ENCODE data around the gene DUSP9. TPM values are rescaled to one million over a fixed set of nuclear protein-coding genes. Genes with fewer than 3 reads are reported as not detected.

Gene DUSP9
- total RNA-seq, 2 experiments from 2014 or later, result 0.09 TPM; not detected in 1

GRCh38 chrX:153609917-153610835, 36.8 kb upstream of the DUSP9 start:
- H3K4me1 Mint-ChIP-seq, result peaks cover 2% of the 10 kb centered on the region
- DNase-seq (peak; percentile 73), ATAC-seq (peak; percentile 93)
- CTCF ChIA-PET, result interaction anchor here (0.6 to 1.9 kb wide), 7 partner anchors 10 to 60 kb away, joined by 3 to 20 read pairs (median 4); no protein-coding TSS in a partner anchor
- no peak overlapping the region for H3K27ac Mint-ChIP-seq
- no peaks in the 10 kb centered on the region for H3K36me3 Mint-ChIP-seq
- peaks cover 15% of the 10 kb centered on the region for H3K27me3 Mint-ChIP-seq
- H3K4me3 Mint-ChIP-seq, result peak overlapping the region; percentile 60
- H3K9me3 Mint-ChIP-seq (ENCODE audit: low read depth), result no peaks in the 10 kb centered on the region

DNA sequence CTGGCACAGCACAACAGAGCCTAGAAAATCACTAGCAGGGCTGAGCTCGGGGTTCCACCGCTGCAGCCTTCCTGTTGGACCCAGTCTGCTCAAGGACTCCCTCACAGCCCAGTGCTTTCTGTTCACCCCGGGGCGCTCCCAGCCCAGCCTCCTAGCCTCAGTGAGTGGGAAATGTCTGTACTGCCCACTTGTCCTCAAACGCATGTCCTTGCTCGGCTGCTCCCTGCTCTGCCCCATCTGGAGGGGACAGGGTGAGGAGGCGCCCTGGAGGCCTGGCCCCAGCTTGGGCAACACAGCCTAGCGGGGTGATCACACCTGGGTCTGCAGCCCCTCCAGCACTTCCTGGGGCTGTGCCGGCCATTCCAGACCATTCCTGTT, 36.2 kb upstream of the DUSP9 start:
- H3K27ac Mint-ChIP-seq, result no peak overlapping the region
- no peak overlapping the region for H3K4me3 Mint-ChIP-seq
- CTCF ChIA-PET, result interaction anchor here (1.2 kb wide), 1 partner anchor 55 kb away, joined by 3 read pairs; no protein-coding TSS in a partner anchor
- no peaks in the 10 kb centered on the region for H3K9me3 Mint-ChIP-seq (ENCODE audit: low read depth)
- H3K4me1 Mint-ChIP-seq, result peaks cover 2% of the 10 kb centered on the region
- DNase-seq (no peak), ATAC-seq (no peak)
- no peaks in the 10 kb centered on the region for H3K36me3 Mint-ChIP-seq
- H3K27me3 Mint-ChIP-seq, result peaks cover 19% of the 10 kb centered on the region

DNA sequence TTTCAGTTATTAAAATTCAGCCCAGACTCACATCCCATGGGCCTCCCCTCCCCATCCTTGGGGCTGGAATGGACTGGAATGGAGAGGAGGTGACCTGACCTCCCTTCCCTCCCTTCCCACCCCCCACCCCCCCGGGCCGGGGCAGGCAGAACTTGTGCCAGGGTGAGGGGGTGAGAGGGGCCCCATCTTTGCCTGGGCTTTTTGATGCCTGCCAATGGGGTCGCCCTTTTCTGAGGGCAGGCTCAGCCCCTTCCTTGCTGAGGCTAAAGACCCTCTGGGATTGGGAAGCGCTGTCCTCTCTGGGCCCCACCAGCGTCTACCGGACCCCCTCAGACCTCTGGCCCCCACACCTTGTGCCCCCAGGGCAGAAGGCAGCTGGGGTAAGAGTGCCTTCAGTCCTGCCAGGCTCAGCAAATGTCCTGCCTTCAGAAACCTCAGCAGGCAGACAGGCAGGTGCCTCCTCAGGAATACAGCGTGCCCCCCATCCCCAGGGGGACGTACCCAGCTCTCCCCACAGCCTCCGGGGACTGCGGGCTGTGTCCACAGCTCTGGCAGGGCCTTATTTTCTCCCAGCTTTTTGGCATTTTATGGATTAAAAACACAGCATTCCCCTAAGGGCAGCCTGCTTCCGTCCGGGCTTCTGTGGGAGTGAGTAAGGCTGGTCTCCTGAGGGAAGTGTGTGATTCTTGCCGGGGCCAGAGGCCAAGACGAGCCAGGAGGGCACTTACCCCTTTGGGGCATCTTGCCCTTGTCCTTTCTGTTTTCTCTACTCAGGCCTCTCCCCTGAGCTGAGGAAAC, 35.5 kb upstream of the DUSP9 start:
- H3K9me3 Mint-ChIP-seq (ENCODE audit: low read depth), result no peaks in the 10 kb centered on the region
- H3K4me3 Mint-ChIP-seq, result no peak overlapping the region
- ATAC-seq (no peak), DNase-seq (no peak)
- CTCF ChIA-PET, result interaction anchor here (1.2 kb wide), 1 partner anchor 54 kb away, joined by 3 read pairs; no protein-coding TSS in a partner anchor
- no peaks in the 10 kb centered on the region for H3K36me3 Mint-ChIP-seq
- H3K27me3 Mint-ChIP-seq, result peaks cover 25% of the 10 kb centered on the region
- H3K27ac Mint-ChIP-seq, result no peak overlapping the region
- H3K4me1 Mint-ChIP-seq, result peaks cover 2% of the 10 kb centered on the region

- no peak overlapping the region for H3K4me3 Mint-ChIP-seq
- H3K27me3 Mint-ChIP-seq, result peaks cover 23% of the 10 kb centered on the region
- no peaks in the 10 kb centered on the region for H3K9me3 Mint-ChIP-seq (ENCODE audit: low read depth)
- DNase-seq (no peak), ATAC-seq (no peak)
- H3K4me1 Mint-ChIP-seq, result peaks cover 2% of the 10 kb centered on the region
- no peaks in the 10 kb centered on the region for H3K36me3 Mint-ChIP-seq
- no peak overlapping the region for H3K27ac Mint-ChIP-seq
- CTCF ChIA-PET, result no interaction called here
These were observed 34.6 kb upstream of the DUSP9 start for GRCh38 chrX:153612413-153612812.

GRCh38 chrX:153614818-153615217, 32.2 kb upstream of the DUSP9 start:
- peaks cover 2% of the 10 kb centered on the region for H3K4me1 Mint-ChIP-seq
- H3K36me3 Mint-ChIP-seq, result no peaks in the 10 kb centered on the region
- ATAC-seq, result no peak
- CTCF ChIA-PET, result interaction anchor here (1.0 to 1.3 kb wide), 2 partner anchors 60 to 76 kb away, joined by 3 to 4 read pairs; no protein-coding TSS in a partner anchor
- DNase-seq, result no peak
- H3K27me3 Mint-ChIP-seq, result peaks cover 28% of the 10 kb centered on the region
- no peaks in the 10 kb centered on the region for H3K9me3 Mint-ChIP-seq (ENCODE audit: low read depth)
- no peak overlapping the region for H3K27ac Mint-ChIP-seq
- H3K4me3 Mint-ChIP-seq, result no peak overlapping the region

DNA sequence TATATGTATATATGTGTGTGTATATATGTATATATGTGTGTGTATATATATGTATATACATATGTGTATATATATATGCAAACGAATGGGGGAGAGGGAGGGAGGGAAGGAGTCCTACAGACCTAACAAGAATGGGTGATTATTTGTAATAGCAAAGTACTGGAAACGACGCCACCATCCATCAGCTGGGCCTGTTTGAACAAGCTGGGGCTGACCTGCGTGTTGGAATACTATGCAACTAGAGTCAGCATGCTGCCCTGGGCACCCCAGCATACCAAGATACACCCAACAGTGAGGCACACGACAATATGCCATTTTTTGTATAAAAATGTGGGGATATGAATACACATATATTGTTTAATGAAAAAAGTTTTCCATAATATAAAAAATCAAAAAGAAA, 26.4 kb upstream of the DUSP9 start:
- Mint-ChIP-seq H3K4me1 (no peaks in the 10 kb centered on the region), H3K4me3 (no peak overlapping the region), H3K9me3 (ENCODE audit: low read depth) (no peaks in the 10 kb centered on the region), H3K36me3 (no peaks in the 10 kb centered on the region), H3K27me3 (peaks cover 24% of the 10 kb centered on the region), H3K27ac (no peak overlapping the region)
- CTCF ChIA-PET, result no interaction called here
- DNase-seq (no peak), ATAC-seq (no peak)

- H3K27ac Mint-ChIP-seq, result no peak overlapping the region
- no peaks in the 10 kb centered on the region for H3K36me3 Mint-ChIP-seq
- H3K9me3 Mint-ChIP-seq (ENCODE audit: low read depth), result no peaks in the 10 kb centered on the region
- H3K4me3 Mint-ChIP-seq, result no peak overlapping the region
- DNase-seq (no peak), ATAC-seq (no peak)
- no peaks in the 10 kb centered on the region for H3K4me1 Mint-ChIP-seq
- CTCF ChIA-PET, result no interaction called here
- H3K27me3 Mint-ChIP-seq, result peaks cover 16% of the 10 kb centered on the region
These were observed 24.9 kb upstream of the DUSP9 start for GRCh38 chrX:153621949-153622598.

DNA sequence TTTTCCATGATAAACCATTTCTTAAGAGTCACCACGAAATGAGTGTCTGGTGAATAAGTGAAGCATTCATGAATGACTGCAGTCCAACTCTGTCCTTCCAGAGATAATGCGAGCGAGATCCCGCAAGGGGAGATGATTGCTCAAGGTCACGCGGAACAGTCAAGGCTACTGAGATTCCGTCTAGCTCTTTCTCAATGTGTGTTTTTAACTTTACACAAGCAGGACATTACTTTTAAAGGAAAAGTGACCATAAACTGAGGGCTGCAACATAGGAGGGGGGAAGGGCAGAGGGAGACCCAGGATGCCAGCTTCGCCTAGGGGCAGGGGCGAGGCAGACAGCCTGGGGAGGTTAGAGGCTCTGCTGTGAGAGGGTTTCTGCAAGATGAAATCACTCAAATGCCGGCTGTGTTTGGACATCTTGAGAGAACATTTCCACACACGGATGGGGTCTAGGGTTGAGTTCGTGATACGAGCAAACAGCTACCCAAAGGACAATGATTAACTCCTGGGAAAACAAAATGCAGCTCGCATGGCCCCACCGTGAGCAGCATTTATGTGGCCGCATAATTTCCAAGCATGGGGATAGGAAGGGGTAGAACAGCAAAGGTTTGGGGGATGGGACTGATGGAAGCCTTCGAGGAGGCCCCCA, 24.2 kb upstream of the DUSP9 start:
- CTCF ChIA-PET, result no interaction called here
- DNase-seq (no peak), ATAC-seq (no peak)
- no peaks in the 10 kb centered on the region for H3K36me3 Mint-ChIP-seq
- no peaks in the 10 kb centered on the region for H3K9me3 Mint-ChIP-seq (ENCODE audit: low read depth)
- H3K27ac Mint-ChIP-seq, result no peak overlapping the region
- H3K4me1 Mint-ChIP-seq, result no peaks in the 10 kb centered on the region
- no peak overlapping the region for H3K4me3 Mint-ChIP-seq
- H3K27me3 Mint-ChIP-seq, result peaks cover 10% of the 10 kb centered on the region

- no peak overlapping the region for H3K4me3 Mint-ChIP-seq
- no peak for ATAC-seq
- no peak overlapping the region for H3K27ac Mint-ChIP-seq
- H3K27me3 Mint-ChIP-seq, result peaks cover 4% of the 10 kb centered on the region
- no peak for DNase-seq
- CTCF ChIA-PET, result interaction anchor here (0.8 kb wide), 1 partner anchor 14 kb away, joined by 3 read pairs; no protein-coding TSS in a partner anchor
- H3K36me3 Mint-ChIP-seq, result no peaks in the 10 kb centered on the region
- H3K9me3 Mint-ChIP-seq (ENCODE audit: low read depth), result no peaks in the 10 kb centered on the region
- no peaks in the 10 kb centered on the region for H3K4me1 Mint-ChIP-seq
These were observed 23.5 kb upstream of the DUSP9 start for GRCh38 chrX:153623310-153624029.

GRCh38 chrX:153624196-153625091, 22.6 kb upstream of the DUSP9 start:
- Mint-ChIP-seq H3K4me1 (no peaks in the 10 kb centered on the region), H3K4me3 (no peak overlapping the region), H3K9me3 (ENCODE audit: low read depth) (no peaks in the 10 kb centered on the region), H3K36me3 (no peaks in the 10 kb centered on the region), H3K27me3 (no peaks in the 10 kb centered on the region), H3K27ac (no peak overlapping the region)
- CTCF ChIA-PET, result interaction anchor here (0.7 to 0.8 kb wide), 2 partner anchors 15 to 70 kb away, joined by 3 read pairs; no protein-coding TSS in a partner anchor
- ATAC-seq (no peak), DNase-seq (no peak)

- H3K4me1 Mint-ChIP-seq, result no peaks in the 10 kb centered on the region
- H3K4me3 Mint-ChIP-seq, result no peak overlapping the region
- CTCF ChIA-PET, result interaction anchor here (0.7 to 1.2 kb wide), 2 partner anchors 16 to 71 kb away, joined by 3 to 4 read pairs; no protein-coding TSS in a partner anchor
- no peaks in the 10 kb centered on the region for H3K27me3 Mint-ChIP-seq
- H3K27ac Mint-ChIP-seq, result no peak overlapping the region
- ATAC-seq (no peak), DNase-seq (no peak)
- no peaks in the 10 kb centered on the region for H3K36me3 Mint-ChIP-seq
- no peaks in the 10 kb centered on the region for H3K9me3 Mint-ChIP-seq (ENCODE audit: low read depth)
These were observed 21.6 kb upstream of the DUSP9 start for GRCh38 chrX:153625271-153626024.
